Tibial nerve (tissue), 4 donors: ENCODE measurements around the gene DRC1. TPM values are rescaled to one million over a fixed set of nuclear protein-coding genes. Genes with fewer than 3 reads are reported as not detected.

Experiments used
- DNase-seq, 2 donors: peaks; one replicate each; pipeline ENCODE4 v3.0.0-alpha.2; 2019; ENCODE audit warnings: low spot score in 2 of 2
- H3K27ac ChIP-seq, 4 donors: fragments of 200-600 bp; sonication (generic) in 3 of 4; one replicate each; pipeline ENCODE4 v1.5.1; 2017 to 2019; ENCODE audit warnings: mild to moderate bottlenecking in 1 of 4
- H3K27me3 ChIP-seq, 2 donors: fragments of 200-600 bp; sonication (generic) in 1 of 2; one replicate each; pipeline versions ENCODE4 v1.5.1 to v1.6.0; 2017 to 2019
- H3K36me3 ChIP-seq, 3 donors: fragments of 200-600 bp; sonication (generic); one replicate each; pipeline ENCODE4 v1.5.1; 2018 to 2019
- H3K4me1 ChIP-seq, 4 donors: fragments of 200-600 bp; sonication (generic) in 3 of 4; one replicate each; pipeline ENCODE4 v1.5.1; 2017 to 2019
- H3K4me3 ChIP-seq, 4 donors: fragments of 200-600 bp; sonication (generic) in 3 of 4; one replicate each; pipeline ENCODE4 v1.5.1; 2017 to 2019; ENCODE audit warnings: mild to moderate bottlenecking in 1 of 4, moderate library complexity in 1 of 4
- H3K9me3 ChIP-seq, 4 donors: fragments of 200-600 bp; sonication (generic) in 3 of 4; one replicate each; pipeline ENCODE4 v1.5.1; 2017 to 2019
- EP300 ChIP-seq, 2 donors: sonication (generic); formaldehyde crosslinking; IDR thresholded peaks; one replicate each; pipeline ENCODE4 v1.6.1; 2017; ENCODE audit warnings: antibody characterized with exemption in 2 of 2, mild to moderate bottlenecking in 1 of 2
- POLR2A ChIP-seq, 2 donors: fragments of 450-650 bp; IDR thresholded peaks; one replicate each; pipeline ENCODE4 v1.6.1; 2017; ENCODE audit warnings: antibody characterized with exemption in 2 of 2, mild to moderate bottlenecking in 2 of 2, moderate library complexity in 2 of 2
- WGBS, 2 donors: methylation state at CpG; one replicate each; pipeline ENCODE4 v1.1.5; 2018; 5-methylcytosine and 5-hydroxymethylcytosine counted together
- total RNA-seq, 4 donors: library from RNA; depleted of rRNA; stranded (reverse); fragments of >200 nt; gene quantifications; one replicate each; pipeline ENCODE4 v1.1.0, GENCODE V29; 2016
- TF ChIP-seq, protein P1 (sequence below), 5 experiments: fragments of 200-600 bp in 3 of 5; fragments of 450-650 bp in 2 of 5; sonication (generic) in 3 of 5; IDR thresholded peaks; one replicate each; pipeline ENCODE4 v1.5.1; 2016 to 2019; ENCODE audit warnings: antibody characterized with exemption in 5 of 5, mild to moderate bottlenecking in 3 of 5, moderate library complexity in 2 of 5

The DRC1 gene
- total RNA-seq, 4 donors from 2014 or later = 0.22 to 5.7 (median 1.7) TPM

DNA sequence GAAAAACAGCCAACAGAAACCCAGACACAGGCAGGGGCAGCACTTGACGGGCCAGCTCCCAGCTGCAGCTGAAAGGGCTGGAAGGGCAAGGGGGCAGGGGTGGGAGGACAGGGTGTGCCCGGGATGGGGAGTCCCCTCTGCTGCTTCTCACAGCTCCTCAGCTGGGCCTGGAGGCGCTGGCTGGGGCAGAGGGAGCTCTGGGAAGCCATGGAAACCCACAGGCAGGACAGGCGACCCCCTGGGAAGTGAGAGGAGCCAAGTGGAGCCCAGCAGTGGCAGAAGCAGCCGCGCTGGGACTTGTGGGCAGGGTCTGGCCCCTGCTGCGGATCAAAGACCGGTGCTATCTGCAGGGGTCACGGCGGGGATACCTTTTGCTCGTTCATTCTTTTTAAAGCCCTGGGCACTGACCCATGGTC, 55.5 kb downstream of the DRC1 start:
- H3K4me1 ChIP-seq = peaks cover 0 to 23% (median 0%) of the 10 kb centered on the region in 4 donors
- TF ChIP-seq EP300 (IDR thresholded peaks at IDR 0.05) (no peak), POLR2A (IDR thresholded peaks at IDR 0.05) (no peak)
- TF ChIP-seq, protein P1, sequence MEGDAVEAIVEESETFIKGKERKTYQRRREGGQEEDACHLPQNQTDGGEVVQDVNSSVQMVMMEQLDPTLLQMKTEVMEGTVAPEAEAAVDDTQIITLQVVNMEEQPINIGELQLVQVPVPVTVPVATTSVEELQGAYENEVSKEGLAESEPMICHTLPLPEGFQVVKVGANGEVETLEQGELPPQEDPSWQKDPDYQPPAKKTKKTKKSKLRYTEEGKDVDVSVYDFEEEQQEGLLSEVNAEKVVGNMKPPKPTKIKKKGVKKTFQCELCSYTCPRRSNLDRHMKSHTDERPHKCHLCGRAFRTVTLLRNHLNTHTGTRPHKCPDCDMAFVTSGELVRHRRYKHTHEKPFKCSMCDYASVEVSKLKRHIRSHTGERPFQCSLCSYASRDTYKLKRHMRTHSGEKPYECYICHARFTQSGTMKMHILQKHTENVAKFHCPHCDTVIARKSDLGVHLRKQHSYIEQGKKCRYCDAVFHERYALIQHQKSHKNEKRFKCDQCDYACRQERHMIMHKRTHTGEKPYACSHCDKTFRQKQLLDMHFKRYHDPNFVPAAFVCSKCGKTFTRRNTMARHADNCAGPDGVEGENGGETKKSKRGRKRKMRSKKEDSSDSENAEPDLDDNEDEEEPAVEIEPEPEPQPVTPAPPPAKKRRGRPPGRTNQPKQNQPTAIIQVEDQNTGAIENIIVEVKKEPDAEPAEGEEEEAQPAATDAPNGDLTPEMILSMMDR (IDR thresholded peaks at IDR 0.05) = no peak
- 60 to 69% methylated on average over 8 to 11 of the region's 11 CpGs for WGBS, 2 donors
- DNase-seq = no peak
- H3K9me3 ChIP-seq = no peaks in the 10 kb centered on the region
- H3K4me3 ChIP-seq = no peak overlapping the region
- H3K36me3 ChIP-seq = no peaks in the 10 kb centered on the region
- H3K27me3 ChIP-seq = no peaks in the 10 kb centered on the region
- no peak overlapping the region for H3K27ac ChIP-seq

DNA sequence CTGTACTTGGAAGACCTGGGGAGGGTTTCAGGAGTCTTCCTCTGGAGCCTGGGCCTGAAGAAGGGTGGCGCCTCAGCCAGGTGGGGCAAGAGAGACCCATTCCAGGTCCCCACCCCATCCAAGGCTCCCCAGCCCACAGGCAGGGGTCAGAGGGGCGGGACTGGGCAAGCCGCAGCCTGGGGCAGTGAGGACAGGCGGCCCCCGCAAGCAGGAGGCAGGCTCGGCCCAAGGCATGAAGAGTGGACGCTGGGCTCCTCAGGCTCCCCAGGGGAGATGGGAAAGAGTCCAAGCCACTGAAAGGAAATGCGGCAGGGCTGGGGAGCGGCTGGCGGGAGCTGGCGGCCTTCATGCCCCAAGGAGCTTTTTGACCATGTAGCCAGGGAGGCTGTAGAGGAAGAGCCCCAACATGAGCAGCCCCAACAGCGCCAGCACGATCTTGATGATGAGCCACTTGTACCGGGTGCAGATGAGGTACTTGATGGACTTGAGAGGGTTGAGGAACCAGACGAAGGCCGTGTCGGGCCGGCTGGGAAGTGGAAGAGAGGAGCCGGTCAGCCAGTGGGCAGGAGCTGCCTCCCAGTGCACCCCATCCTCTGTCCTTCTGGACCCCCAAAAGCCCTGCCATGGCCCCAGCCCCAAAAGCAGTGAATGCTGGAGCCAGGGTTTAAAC, 56.1 kb downstream of the DRC1 start:
- no peak for DNase-seq
- no peak overlapping the region for H3K27ac ChIP-seq
- H3K27me3 ChIP-seq = no peaks in the 10 kb centered on the region
- no peak overlapping the region for H3K4me3 ChIP-seq
- peaks cover 0 to 29% (median 0%) of the 10 kb centered on the region in 4 donors for H3K4me1 ChIP-seq
- 89 to 94% methylated on average over 19 of the region's 19 CpGs for WGBS, 2 donors
- no peaks in the 10 kb centered on the region for H3K36me3 ChIP-seq
- no peaks in the 10 kb centered on the region for H3K9me3 ChIP-seq
- TF ChIP-seq POLR2A (IDR thresholded peaks at IDR 0.05) (no peak), EP300 (IDR thresholded peaks at IDR 0.05) (no peak)
- TF ChIP-seq, protein P1 (IDR thresholded peaks at IDR 0.05) = no peak

DNA sequence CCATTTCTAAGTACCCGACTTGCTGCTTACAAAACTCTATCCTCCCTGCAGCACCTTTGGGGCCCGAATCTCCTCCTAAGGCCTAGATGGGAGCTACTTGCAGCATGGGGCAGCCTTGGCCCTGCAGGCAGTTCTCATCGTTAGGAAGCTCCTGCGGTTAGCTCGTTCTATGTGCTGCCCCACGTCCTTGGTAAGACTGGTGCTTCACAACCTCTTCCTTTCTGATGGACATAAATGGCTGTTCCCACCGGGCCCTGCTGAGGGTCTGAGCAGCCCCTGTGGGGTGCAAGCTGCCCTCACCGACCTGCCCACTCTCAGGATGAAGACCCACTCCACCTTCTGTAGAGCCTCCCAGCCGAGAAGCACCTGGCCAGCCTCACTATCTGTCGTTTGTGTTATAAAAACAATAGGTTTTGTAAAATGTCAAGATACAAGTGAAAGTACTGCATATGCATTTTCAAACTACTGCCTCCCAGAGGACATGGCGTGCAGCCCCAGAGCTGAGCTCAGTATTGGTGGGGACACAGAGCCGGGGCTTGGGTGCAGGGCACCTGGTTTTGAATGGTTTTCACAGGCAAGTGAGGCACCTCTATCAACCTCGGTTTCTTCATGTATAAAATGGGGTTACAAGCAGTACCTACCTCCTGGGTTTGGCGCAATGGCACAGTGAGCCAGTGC, 56.8 kb downstream of the DRC1 start:
- Histone ChIP-seq H3K9me3 (no peaks in the 10 kb centered on the region), H3K27ac (no peak overlapping the region), H3K27me3 (no peaks in the 10 kb centered on the region), H3K4me1 (peaks cover 0 to 36% (median 0%) of the 10 kb centered on the region in 4 donors), H3K4me3 (no peak overlapping the region), H3K36me3 (no peaks in the 10 kb centered on the region)
- TF ChIP-seq POLR2A (IDR thresholded peaks at IDR 0.05) = no peak
- TF ChIP-seq EP300 (IDR thresholded peaks at IDR 0.05) = no peak
- TF ChIP-seq, protein P1 (IDR thresholded peaks at IDR 0.05) = no peak
- DNase-seq = no peak
- WGBS, 2 donors = 89 to 92% methylated on average over 12 of the region's 14 CpGs

DNA sequence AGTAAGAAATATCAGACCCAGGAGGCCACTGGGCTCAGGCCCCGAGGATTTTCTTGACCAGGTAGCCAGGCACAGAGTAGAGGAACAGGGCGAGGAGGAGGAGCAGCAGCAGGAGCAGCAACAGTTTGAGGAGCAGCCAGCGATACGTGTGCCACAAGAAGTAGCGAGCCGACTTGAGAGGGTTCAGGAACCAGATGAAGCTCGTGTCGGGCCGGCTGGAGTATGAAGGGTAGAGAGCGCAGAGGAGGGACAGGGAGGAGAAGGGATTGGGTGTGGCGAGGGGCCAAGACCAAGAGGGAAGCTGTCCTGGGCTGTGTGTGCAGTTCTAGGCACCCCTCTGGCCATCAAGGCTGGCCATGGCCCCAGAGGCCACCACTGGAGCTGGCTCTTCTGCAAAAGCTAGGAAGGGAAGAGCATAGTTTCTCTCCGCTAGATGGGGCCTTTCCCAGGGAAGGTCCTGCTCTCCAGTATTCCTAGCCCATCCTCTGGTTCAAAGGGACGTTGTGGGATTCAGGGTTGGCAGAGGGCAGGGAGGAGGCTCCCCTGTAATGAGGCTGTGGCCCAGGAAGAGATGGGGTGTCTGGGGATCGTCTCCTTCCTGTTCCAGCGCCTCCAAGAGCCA, 58.4 kb downstream of the DRC1 start:
- no peaks in the 10 kb centered on the region for H3K27me3 ChIP-seq
- H3K36me3 ChIP-seq = no peaks in the 10 kb centered on the region
- no peak overlapping the region for H3K4me3 ChIP-seq
- TF ChIP-seq, protein P1 (IDR thresholded peaks at IDR 0.05) = no peak
- no peak for TF ChIP-seq POLR2A (IDR thresholded peaks at IDR 0.05)
- TF ChIP-seq EP300 (IDR thresholded peaks at IDR 0.05) = no peak
- H3K4me1 ChIP-seq = peaks cover 0 to 36% (median 0%) of the 10 kb centered on the region in 4 donors
- no peak overlapping the region for H3K27ac ChIP-seq
- no peak for DNase-seq
- no peaks in the 10 kb centered on the region for H3K9me3 ChIP-seq
- 85 to 94% methylated on average over 13 to 15 of the region's 15 CpGs for WGBS, 2 donors

DNA sequence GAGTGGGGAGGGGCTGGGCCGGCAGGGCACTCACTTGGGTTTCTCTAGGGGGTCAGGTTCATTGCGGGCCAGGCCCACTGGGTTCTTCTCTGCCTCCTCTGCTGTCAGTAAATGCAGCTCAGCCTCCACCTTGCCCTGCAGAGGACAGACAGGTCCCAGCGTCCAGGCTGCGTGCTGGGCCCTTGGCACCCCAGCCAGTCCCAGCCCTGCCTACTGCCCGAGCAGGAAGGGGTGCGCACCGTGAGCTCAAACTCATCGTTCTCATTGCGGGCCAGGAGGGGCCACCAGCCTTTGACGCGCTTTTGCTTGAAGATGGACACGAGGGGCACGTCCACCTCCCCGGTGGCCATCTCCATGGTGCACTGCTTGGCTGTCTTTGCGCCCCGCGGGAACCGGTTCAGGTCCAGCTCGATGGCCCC, 58.9 kb downstream of the DRC1 start:
- TF ChIP-seq, protein P1 (IDR thresholded peaks at IDR 0.05) = no peak
- TF ChIP-seq POLR2A (IDR thresholded peaks at IDR 0.05) (no peak), EP300 (IDR thresholded peaks at IDR 0.05) (no peak)
- Histone ChIP-seq H3K36me3 (no peaks in the 10 kb centered on the region), H3K4me1 (peaks cover 0 to 36% (median 0%) of the 10 kb centered on the region in 4 donors), H3K27me3 (no peaks in the 10 kb centered on the region), H3K27ac (no peak overlapping the region), H3K4me3 (no peak overlapping the region), H3K9me3 (no peaks in the 10 kb centered on the region)
- WGBS, 2 donors = 89 to 93% methylated on average over 13 to 18 of the region's 19 CpGs
- no peak for DNase-seq
